8988T (cell line): ENCODE data around the gene OR51V1.
"Not testable (repeated sequence)": the region's sequence is repeated elsewhere in the genome, so short reads cannot be mapped to it uniquely, and the experiment has no call there.

ENCODE experiments used
- DNase-seq: peaks from one replicate; pipeline ENCODE4 v3.0.0; 2011

Gene OR51V1

GRCh38 chr11:5200582-5200981, at the start of gene OR51V1:
Gene OR51V1, minus strand, starts transcription at chr11:5200682. Its CDS starts 0 bp downstream, at chr11:5200682.
- no peak for DNase-seq

DNA sequence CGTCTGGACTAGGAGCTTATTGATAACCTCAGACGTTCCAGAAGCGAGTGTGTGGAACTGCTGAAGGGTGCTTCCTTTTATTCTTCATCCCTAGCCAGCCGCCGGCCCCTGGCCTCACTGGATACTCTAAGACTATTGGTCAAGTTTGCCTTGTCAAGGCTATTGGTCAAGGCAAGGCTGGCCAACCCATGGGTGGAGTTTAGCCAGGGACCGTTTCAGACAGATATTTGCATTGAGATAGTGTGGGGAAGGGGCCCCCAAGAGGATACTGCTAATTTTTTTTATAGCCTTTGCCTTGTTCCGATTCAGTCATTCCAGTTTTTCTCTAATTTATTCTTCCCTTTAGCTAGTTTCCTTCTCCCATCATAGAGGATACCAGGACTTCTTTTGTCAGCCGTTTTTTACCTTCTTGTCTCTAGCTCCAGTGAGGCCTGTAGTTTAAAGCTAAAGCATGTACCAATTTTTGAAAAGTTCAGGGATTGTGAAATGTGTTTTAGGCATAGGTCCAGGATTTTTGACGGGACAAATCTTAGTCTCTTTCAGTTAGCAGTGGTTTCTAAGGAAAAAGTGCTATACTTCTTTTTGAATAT, 49.4 kb upstream of the OR51V1 start, which contains the start of gene HBG1:
Gene HBG1 (minus strand): TSS at position 51 of the 590 bp plus-strand sequence. CDS start 53 bp downstream, outside the sequence.
- DNase-seq, result not testable (repeated sequence)

- DNase-seq, result not testable (repeated sequence)
Observed at GRCh38 chr11:5248498-5248897, 48.0 kb upstream of the OR51V1 start.

- no peak for DNase-seq
Observed at GRCh38 chr11:5247472-5248192, 47.1 kb upstream of the OR51V1 start.

- no peak for DNase-seq
Observed at GRCh38 chr11:5246772-5247471, 46.4 kb upstream of the OR51V1 start.

DNA sequence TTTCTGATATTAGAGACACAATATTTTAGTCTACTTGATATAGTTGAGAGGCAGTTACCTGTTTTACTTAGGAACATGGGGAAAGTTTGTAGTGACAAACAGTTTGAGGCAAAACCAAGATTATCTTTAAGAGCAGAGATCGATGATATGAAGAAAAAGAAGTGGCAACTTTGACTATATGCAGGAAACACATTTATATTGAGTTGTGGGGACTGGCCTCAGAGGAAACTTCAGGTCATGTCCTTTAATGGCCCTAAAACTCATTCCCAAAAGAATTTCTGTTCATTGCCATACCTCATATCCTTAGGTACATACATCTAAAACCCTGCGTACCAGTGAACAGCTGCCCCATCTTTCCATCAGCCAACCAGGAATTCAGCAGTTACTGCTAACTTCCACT, 44.7 kb upstream of the OR51V1 start:
- DNase-seq, result no peak

GRCh38 chr11:5243816-5244180, 43.3 kb upstream of the OR51V1 start:
- no peak for DNase-seq

DNA sequence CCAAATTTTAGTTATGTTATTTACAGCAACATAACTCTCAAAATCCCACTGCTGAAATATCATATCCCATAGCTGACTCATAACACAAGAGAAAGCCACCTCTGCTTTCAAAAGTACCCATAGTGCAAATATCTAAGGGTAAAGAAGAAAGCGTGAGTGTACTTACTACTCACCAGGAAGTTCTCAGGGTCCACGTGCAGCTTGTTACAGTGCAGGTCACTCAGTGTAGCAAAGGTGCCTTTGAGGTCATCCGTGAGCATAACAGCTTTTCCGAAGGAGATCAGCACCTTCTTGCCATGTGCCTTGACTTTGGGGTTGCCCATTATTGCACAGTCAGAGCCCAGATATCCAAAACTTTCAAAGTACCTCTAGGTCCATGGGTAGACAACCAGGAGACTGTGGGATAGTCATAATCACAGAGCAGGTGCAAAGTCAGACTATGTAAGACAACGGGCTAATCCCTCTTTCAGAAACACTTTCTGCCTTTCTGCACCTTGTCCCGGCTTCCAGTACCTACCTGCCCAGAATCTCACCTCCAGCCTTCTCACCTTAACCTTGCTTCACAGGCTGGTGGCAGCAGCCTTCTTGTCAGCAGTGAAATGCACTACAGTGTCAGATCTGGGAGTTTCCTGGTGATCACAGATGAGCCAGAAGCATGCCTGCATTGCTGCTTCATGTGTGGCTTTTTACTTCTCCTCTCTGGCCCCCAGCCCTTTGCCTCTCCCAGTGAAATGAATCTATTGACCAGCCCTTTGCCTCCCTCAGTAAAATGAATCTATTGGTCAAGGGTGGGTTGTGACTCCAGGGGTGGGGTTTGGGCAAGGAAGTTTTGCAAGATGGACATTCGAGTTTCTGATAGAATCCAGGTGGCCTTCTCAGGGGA, 42.7 kb upstream of the OR51V1 start:
- no peak for DNase-seq

DNA sequence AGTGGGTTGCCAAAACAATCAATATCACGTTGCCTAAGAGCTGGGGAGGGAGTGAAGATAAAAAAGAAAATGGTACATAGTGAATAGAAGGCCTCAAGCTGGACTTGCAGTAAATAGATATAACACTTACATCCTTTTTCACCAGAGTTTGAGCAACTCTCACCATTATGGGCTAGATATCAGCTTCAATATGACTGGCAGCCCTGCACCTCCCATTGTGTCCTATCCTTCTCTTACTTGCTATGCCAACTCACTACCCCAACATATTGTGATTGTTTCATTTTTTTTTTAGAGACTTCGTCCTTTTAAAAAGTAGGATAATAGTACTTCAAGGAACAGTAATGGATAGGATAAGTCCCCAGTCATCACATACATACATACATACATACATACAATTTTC, 41.7 kb upstream of the OR51V1 start:
- no peak for DNase-seq

DNA sequence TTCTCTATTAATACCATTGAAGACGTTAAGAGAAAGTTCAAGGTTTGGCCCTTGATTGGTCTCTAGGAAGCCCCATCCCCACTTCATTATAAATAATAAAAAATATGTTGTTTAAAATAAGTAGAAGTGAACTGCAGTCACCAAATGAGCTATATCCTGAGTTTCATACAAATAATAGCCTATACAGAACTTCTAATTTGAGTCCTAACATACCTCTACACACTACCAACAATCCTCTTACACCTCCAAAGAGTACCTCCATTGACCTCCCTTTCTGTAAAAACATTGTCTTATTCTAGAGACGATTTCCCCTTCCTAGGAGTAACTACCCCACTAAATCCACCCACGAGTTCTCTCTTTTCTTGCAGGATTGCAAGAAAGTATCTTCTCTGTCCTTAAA, 41.0 kb upstream of the OR51V1 start:
- DNase-seq, result no peak

DNA sequence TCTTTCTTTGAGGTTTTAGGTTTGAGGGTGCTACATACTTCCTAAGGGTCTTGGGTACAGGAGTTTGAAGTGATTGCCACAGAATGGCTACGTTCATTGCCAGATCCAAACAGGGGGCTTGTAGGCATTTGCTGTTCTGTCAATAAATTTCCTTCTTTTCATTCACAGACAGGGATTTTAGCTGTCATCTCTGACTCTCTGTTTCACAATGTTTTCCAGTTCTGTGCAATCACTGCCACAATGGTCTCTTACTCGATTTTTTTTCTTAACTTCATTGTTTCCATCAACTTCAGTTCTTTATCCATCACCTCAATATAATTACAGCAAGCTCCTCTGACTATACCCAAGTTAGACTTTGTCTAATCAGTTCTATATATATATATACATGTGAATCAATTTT, 40.0 kb upstream of the OR51V1 start:
- no peak for DNase-seq

DNA sequence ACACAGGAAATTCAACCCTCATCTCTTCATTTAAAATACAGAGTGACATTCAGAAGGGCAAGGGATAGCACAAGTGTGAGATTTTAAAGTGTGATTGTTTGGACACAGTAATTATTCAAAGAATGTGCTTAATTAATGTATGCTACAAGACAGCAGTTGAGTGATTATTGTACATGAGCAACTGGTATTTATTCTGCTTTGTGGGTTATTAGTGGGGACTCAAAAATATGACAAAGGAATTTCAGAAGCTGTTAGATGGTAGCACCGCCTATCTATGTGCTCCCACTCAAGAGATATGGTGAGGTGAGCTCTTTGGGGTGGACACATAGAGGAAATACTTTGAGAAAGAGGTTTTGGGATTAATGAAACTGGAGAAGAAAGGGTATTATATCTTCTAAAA, 39.6 kb upstream of the OR51V1 start:
- no peak for DNase-seq

- DNase-seq, result no peak
Observed at GRCh38 chr11:5239046-5239445, 38.6 kb upstream of the OR51V1 start.

- DNase-seq, result no peak
Observed at GRCh38 chr11:5238486-5238885, 38.0 kb upstream of the OR51V1 start.

DNA sequence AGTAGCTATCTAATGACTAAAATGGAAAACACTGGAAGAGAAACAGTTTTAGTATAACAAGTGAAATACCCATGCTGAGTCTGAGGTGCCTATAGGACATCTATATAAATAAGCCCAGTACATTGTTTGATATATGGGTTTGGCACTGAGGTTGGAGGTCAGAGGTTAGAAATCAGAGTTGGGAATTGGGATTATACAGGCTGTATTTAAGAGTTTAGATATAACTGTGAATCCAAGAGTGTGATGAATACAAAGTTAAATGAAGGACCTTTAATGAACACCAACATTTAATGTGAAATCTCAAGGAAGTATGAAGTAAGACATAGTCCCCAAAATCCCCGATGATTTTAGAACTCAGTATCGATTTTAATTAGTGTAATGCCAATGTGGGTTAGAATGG, 36.9 kb upstream of the OR51V1 start:
- DNase-seq, result no peak

DNA sequence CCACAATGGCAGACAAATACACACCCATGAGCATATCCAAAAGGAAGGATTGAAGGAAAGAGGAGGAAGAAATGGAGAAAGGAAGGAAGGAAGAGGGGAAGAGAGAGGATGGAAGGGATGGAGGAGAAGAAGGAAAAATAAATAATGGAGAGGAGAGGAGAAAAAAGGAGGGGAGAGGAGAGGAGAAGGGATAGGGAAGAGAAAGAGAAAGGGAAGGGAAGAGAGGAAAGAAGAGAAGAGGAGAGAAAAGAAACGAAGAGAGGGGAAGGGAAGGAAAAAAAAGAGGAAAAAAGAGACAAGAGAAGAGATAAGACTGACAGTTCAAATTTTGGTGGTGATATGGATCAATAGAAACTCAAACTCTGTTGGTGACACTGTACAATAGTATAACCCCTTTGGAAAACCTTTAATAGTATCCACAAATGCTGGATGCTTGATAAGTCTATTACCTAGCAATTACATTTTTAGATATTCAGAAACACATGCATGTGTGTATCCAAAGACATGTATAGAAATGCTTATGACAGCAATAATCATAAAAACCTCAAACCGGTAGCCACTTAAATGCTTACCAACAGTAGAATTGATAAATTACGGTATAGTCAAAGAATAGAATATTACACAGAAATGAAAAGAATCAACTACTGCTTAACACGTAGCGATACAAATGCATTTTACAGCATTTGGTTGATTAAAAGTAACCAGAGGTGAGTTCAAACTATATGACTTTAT, 35.0 kb upstream of the OR51V1 start:
- DNase-seq, result no peak

GRCh38 chr11:5234381-5234834, 33.9 kb upstream of the OR51V1 start, which contains the start of gene HBD:
Gene HBD, minus strand, starts transcription at chr11:5234483. Its CDS starts 50 bp downstream, at chr11:5234433.
- no peak for DNase-seq

DNA sequence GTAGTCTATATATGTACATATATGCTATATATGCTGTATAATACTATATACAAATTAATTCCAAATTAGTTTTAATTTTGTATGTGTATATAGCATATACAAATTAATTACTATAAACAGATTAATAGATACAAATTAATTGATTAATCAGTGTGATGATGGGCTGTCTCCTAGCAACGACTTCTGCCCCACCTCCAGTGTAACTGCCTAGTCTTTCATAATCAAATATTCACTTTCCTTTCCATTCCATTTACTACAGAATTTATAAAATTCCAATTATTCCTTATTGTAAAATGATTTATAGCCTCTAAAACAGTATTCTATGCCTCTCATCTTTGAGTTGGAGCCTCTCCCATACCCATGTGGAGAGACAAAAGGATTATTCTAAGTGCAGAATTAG, 32.8 kb upstream of the OR51V1 start:
- no peak for DNase-seq

GRCh38 chr11:5232821-5233220, 32.3 kb upstream of the OR51V1 start:
- DNase-seq, result no peak

GRCh38 chr11:5232176-5232575, 31.7 kb upstream of the OR51V1 start:
- DNase-seq, result no peak

DNA sequence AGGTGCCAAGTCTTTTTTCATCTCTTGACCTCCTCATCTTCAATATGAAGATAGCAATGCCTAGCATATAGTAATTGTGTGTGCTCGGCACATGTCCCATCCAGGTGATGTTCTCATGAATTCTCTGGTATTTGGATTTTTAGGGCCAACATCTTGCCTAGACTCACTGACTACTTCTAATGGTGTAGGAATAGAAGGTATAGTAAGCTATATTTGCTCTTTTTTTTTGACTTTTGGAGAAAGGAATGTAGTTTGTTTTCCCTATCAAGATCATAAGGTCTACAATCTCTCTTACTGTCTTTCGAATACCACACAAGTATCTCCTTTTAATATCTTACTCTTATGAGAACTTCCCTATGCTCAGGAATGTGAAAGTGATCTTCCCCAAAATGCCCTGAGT, 30.6 kb upstream of the OR51V1 start:
- DNase-seq, result no peak

DNA sequence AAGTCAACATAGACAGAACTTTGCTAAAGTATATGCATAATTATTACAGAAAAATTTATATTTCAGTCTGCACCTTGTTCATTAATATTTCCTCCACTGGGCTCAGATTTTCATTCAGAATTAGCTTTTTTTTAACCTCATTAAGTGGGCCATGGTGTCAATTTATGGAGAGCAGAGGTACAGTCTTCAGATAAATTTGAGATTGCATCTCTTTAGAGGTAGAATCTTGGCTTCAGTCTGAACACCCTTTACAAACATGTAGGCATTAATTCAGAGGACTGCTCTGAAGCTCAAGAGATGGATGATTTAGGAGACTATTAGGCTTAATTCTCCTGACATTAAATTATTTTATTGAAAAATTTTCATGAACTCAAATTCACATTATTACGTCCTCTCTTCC, 29.8 kb upstream of the OR51V1 start:
- DNase-seq, result no peak
